Measurements from ENCODE around the gene CACNA1B.

Gene CACNA1B

GRCh38 chr9:138063785-138064184 lies 186.2 kb downstream of the CACNA1B start:
- no peak for TF ChIP-seq EZH2 (optimal IDR thresholded peaks at IDR 0.05; ENCODE audit: low read depth, low read length)
- no peak for TF ChIP-seq CTCF (IDR thresholded peaks at IDR 0.05; ENCODE audit: low read length)
- TF ChIP-seq EZH2phosphoT487 (IDR thresholded peaks at IDR 0.05; ENCODE audit: low read length): no peak

GRCh38 chr9:138064547-138064946 lies 187.0 kb downstream of the CACNA1B start:
- H3K4me1 ChIP-seq (ENCODE audit: low read length): no peaks in the 10 kb centered on the region
- H3F3A ChIP-seq (ENCODE audit: insufficient read depth, low read length): no peaks in the 10 kb centered on the region
- no peak for DNase-seq
- no peaks in the 10 kb centered on the region for H3K9me3 ChIP-seq (replicated peaks; ENCODE audit: insufficient read depth, low read length)
- H4K20me1 ChIP-seq (ENCODE audit: insufficient read depth, low read length): no peaks in the 10 kb centered on the region
- H3K36me3 ChIP-seq (replicated peaks; ENCODE audit: insufficient read depth, low read length): no peaks in the 10 kb centered on the region
- H3K9ac ChIP-seq (ENCODE audit: low read length): no peak overlapping the region
- H3K27me3 ChIP-seq (replicated peaks; ENCODE audit: insufficient read depth, low read length): peaks cover 93% of the 10 kb centered on the region
- no peak overlapping the region for H3K4me3 ChIP-seq (ENCODE audit: low read length)
- no peak overlapping the region for H3K4me2 ChIP-seq (ENCODE audit: low read depth, low read length)
- TF ChIP-seq EZH2 (optimal IDR thresholded peaks at IDR 0.05; ENCODE audit: low read depth, low read length): no peak
- no peak for TF ChIP-seq CTCF (IDR thresholded peaks at IDR 0.05; ENCODE audit: low read length)
- TF ChIP-seq EZH2phosphoT487 (IDR thresholded peaks at IDR 0.05; ENCODE audit: low read length): no peak
- H3K9me2 ChIP-seq (replicated peaks; ENCODE audit: insufficient read depth, low read length): no peaks in the 10 kb centered on the region
- no peak overlapping the region for H2AFZ ChIP-seq (ENCODE audit: low read length)
- no peaks in the 10 kb centered on the region for H3K79me2 ChIP-seq (ENCODE audit: low read length)
- H3K27ac ChIP-seq (ENCODE audit: low read length): no peak overlapping the region

More at GRCh38 chr9:138063785-138064184, 186.2 kb downstream of the CACNA1B start:
- Histone ChIP-seq H3K4me1 (ENCODE audit: low read length) (no peaks in the 10 kb centered on the region), H3K27ac (ENCODE audit: low read length) (no peak overlapping the region), H3K4me3 (ENCODE audit: low read length) (no peak overlapping the region), H3K4me2 (ENCODE audit: low read depth, low read length) (no peak overlapping the region), H3F3A (ENCODE audit: insufficient read depth, low read length) (no peaks in the 10 kb centered on the region), H3K27me3 (replicated peaks; ENCODE audit: insufficient read depth, low read length) (peaks cover 93% of the 10 kb centered on the region), H3K36me3 (replicated peaks; ENCODE audit: insufficient read depth, low read length) (no peaks in the 10 kb centered on the region), H3K9ac (ENCODE audit: low read length) (no peak overlapping the region), H3K9me2 (replicated peaks; ENCODE audit: insufficient read depth, low read length) (no peaks in the 10 kb centered on the region), H4K20me1 (ENCODE audit: insufficient read depth, low read length) (no peaks in the 10 kb centered on the region), H3K9me3 (replicated peaks; ENCODE audit: insufficient read depth, low read length) (no peaks in the 10 kb centered on the region), H3K79me2 (ENCODE audit: low read length) (no peaks in the 10 kb centered on the region), H2AFZ (ENCODE audit: low read length) (no peak overlapping the region)
- no peak for DNase-seq

GRCh38 chr9:138065287-138065686 lies 187.7 kb downstream of the CACNA1B start:
- Histone ChIP-seq H3K36me3 (replicated peaks; ENCODE audit: insufficient read depth, low read length) (no peaks in the 10 kb centered on the region), H3K4me2 (ENCODE audit: low read depth, low read length) (no peak overlapping the region), H4K20me1 (ENCODE audit: insufficient read depth, low read length) (no peaks in the 10 kb centered on the region), H3F3A (ENCODE audit: insufficient read depth, low read length) (no peaks in the 10 kb centered on the region), H3K4me1 (ENCODE audit: low read length) (no peaks in the 10 kb centered on the region), H3K9me2 (replicated peaks; ENCODE audit: insufficient read depth, low read length) (no peaks in the 10 kb centered on the region), H3K4me3 (ENCODE audit: low read length) (no peak overlapping the region), H3K27me3 (replicated peaks; ENCODE audit: insufficient read depth, low read length) (peaks cover 93% of the 10 kb centered on the region), H3K9me3 (replicated peaks; ENCODE audit: insufficient read depth, low read length) (no peaks in the 10 kb centered on the region), H3K79me2 (ENCODE audit: low read length) (no peaks in the 10 kb centered on the region), H2AFZ (ENCODE audit: low read length) (no peak overlapping the region), H3K27ac (ENCODE audit: low read length) (no peak overlapping the region), H3K9ac (ENCODE audit: low read length) (no peak overlapping the region)
- no peak for DNase-seq
- TF ChIP-seq EZH2phosphoT487 (IDR thresholded peaks at IDR 0.05; ENCODE audit: low read length) (no peak), CTCF (IDR thresholded peaks at IDR 0.05; ENCODE audit: low read length) (no peak), EZH2 (optimal IDR thresholded peaks at IDR 0.05; ENCODE audit: low read depth, low read length) (no peak)
